A673 (cell line): Measurements from ENCODE around the gene PITX3. TPM values are rescaled to one million over a fixed set of nuclear protein-coding genes. Genes with fewer than 3 reads are reported as not detected.

Source experiments
- BruUV-seq: library from RNA; stranded (reverse); fragments of 400-500 nt; replicated peaks from 2 replicates; lab custom pipeline; 2021; lab: Mats Ljungman, UMichigan
- CTCF ChIA-PET: fragments of 300-600 bp; sonication (Branson Sonifier 250); formaldehyde crosslinking; loops from one replicate; lab custom pipeline; 2022; ENCODE audit warnings: antibody characterized with exemption; lab: Charles Lee
- POLR2A ChIA-PET: fragments of 300-600 bp; sonication (Branson Sonifier 250); formaldehyde crosslinking; loops from one replicate; lab custom pipeline; 2022; ENCODE audit warnings: antibody characterized with exemption; ENCODE audit not compliant: low non-redundant PET; lab: Charles Lee
- DNase-seq: peaks from one replicate; pipeline ENCODE4 v3.0.0-alpha.2; 2015; ENCODE audit warnings: low spot score
- H3K27ac ChIP-seq: fragments of 200-600 bp; sonication (generic); 2 replicates; pipeline ENCODE4 v1.5.1; 2016; ENCODE audit warnings: mixed run types, low read depth, mild to moderate bottlenecking, mixed read lengths, antibody characterized with exemption, low read length; ENCODE audit not compliant: poor library complexity, severe bottlenecking
- H3K27me3 ChIP-seq: fragments of 200-600 bp; sonication (generic); replicated peaks from 2 replicates; pipeline ENCODE4 v1.6.1; 2017; ENCODE audit warnings: mixed run types, low read depth, mild to moderate bottlenecking, mixed read lengths, antibody characterized with exemption, low read length; ENCODE audit not compliant: insufficient read depth, poor library complexity
- H3K36me3 ChIP-seq: fragments of 200-600 bp; sonication (generic); 2 replicates; pipeline ENCODE4 v1.6.1; 2016; ENCODE audit warnings: mixed run types, mild to moderate bottlenecking, mixed read lengths, antibody characterized with exemption, low read length; ENCODE audit not compliant: insufficient read depth, poor library complexity, severe bottlenecking
- H3K4me1 ChIP-seq: fragments of 200-600 bp; sonication (generic); 2 replicates; pipeline ENCODE4 v1.6.1; 2017; ENCODE audit warnings: mixed run types, mild to moderate bottlenecking, mixed read lengths, antibody characterized with exemption, low read length; ENCODE audit not compliant: insufficient read depth, poor library complexity, severe bottlenecking
- H3K4me3 ChIP-seq: fragments of 200-600 bp; sonication (generic); 2 replicates; pipeline ENCODE4 v1.5.1; 2016; ENCODE audit warnings: low read depth, mixed run types, mild to moderate bottlenecking, mixed read lengths, low read length; ENCODE audit not compliant: poor library complexity, severe bottlenecking
- H3K9me3 ChIP-seq: fragments of 200-600 bp; sonication (generic); 2 replicates; pipeline ENCODE4 v1.6.1; 2016; ENCODE audit warnings: mixed run types, low read depth, mild to moderate bottlenecking, mixed read lengths, antibody characterized with exemption, low read length; ENCODE audit not compliant: poor library complexity, severe bottlenecking
- CTCF ChIP-seq: fragments of 300-800, 200-600 bp; sonication (generic); conservative IDR thresholded peaks from 2 replicates; pipeline ENCODE4 v1.5.1; 2017; ENCODE audit warnings: low read depth, mild to moderate bottlenecking, antibody characterized with exemption, low read length, moderate library complexity, mixed read lengths
- EZH2 ChIP-seq: fragments of 200-600 bp; sonication (generic); IDR thresholded peaks from 2 replicates; pipeline ENCODE4 v1.6.1; 2017; ENCODE audit warnings: borderline replicate concordance, low read depth, mild to moderate bottlenecking, mixed read lengths, antibody characterized with exemption, low read length; ENCODE audit not compliant: poor library complexity, severe bottlenecking
- intact Hi-C: fragments of 100-400 bp; cut with micrococcal nuclease; formaldehyde crosslinking; loops from one replicate; pipeline ENCODE4 v1.10.0; 2022; ENCODE audit not compliant: unreplicated experiment
- total RNA-seq: library from RNA; stranded (reverse); gene quantifications from 2 replicates; pipeline ENCODE4 v1.2.3, GENCODE V29; 2021

The PITX3 gene
- total RNA-seq, 1 experiment from 2014 or later, result not detected

- H3K27me3 ChIP-seq, result no peaks in the 10 kb centered on the region
- H3K4me1 ChIP-seq, result no peaks in the 10 kb centered on the region
- ChIA-PET CTCF (no interaction called here), POLR2A (no interaction called here)
- peaks cover 8% of the 10 kb centered on the region for H3K9me3 ChIP-seq
- no peak for DNase-seq
- intact Hi-C loops, result no loop called here
- no TSS peak for BruUV-seq
- no peak overlapping the region for H3K27ac ChIP-seq
- H3K36me3 ChIP-seq, result no peaks in the 10 kb centered on the region
- TF ChIP-seq EZH2 (no peak), CTCF (no peak)
- no peak overlapping the region for H3K4me3 ChIP-seq
Measured at GRCh38 chr10:102200751-102201640, 40.3 kb downstream of the PITX3 start.

GRCh38 chr10:102198027-102198426 is 43.3 kb downstream of the PITX3 start:
- H3K4me3 ChIP-seq, result no peak overlapping the region
- H3K9me3 ChIP-seq, result no peaks in the 10 kb centered on the region
- H3K36me3 ChIP-seq, result no peaks in the 10 kb centered on the region
- ChIA-PET POLR2A (no interaction called here), CTCF (no interaction called here)
- no TSS peak for BruUV-seq
- no peaks in the 10 kb centered on the region for H3K27me3 ChIP-seq
- no peak for DNase-seq
- H3K4me1 ChIP-seq, result no peaks in the 10 kb centered on the region
- no peak overlapping the region for H3K27ac ChIP-seq
- TF ChIP-seq EZH2 (no peak), CTCF (no peak)
- intact Hi-C loops, result no loop called here

- intact Hi-C loops, result no loop called here
- POLR2A ChIA-PET, result no interaction called here
- Histone ChIP-seq H3K27ac (no peak overlapping the region), H3K36me3 (no peaks in the 10 kb centered on the region), H3K4me1 (no peaks in the 10 kb centered on the region), H3K9me3 (peaks cover 2% of the 10 kb centered on the region), H3K27me3 (no peaks in the 10 kb centered on the region), H3K4me3 (no peak overlapping the region)
- TF ChIP-seq EZH2 (no peak), CTCF (no peak)
- no peak for DNase-seq
- CTCF ChIA-PET, result no interaction called here
- no TSS peak for BruUV-seq
Measured at GRCh38 chr10:102196893-102197292, 44.4 kb downstream of the PITX3 start.
